ENCODE data around the gene SETD4. TPM values are rescaled to one million over a fixed set of nuclear protein-coding genes. Genes with fewer than 3 reads are reported as not detected.

SETD4 gene
- total and polyA plus RNA-seq, 2 of the 8 experiments (the other 6 are each of a cell fraction or from before 2014, with no cell fraction given): 20.1 to 46.6 TPM

DNA sequence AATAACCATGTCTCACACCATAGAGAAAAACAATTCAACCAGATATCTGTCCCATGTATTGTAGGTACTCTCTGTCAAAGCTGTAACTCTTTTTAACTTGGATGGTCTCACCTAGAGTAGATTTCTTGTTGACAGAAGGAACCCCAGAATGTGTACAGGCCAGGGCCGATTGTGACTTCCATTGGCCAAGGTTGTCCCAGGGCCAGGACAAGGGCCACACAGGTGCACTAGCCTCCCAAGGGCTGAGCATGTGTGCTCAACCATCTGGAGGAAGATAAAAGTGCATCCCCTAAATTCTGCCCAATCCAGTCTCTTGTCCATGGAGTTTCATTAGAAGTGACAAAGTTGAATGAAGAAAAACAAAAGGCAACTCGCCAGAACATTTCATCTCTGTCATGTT, 51.8 kb downstream of the SETD4 start:
- Histone ChIP-seq H3K4me2 (ENCODE audit: insufficient read depth in 1 of 2, low read depth in 2 of 2, low read length in 2 of 2) (no peak overlapping the region), H3K27me3 (replicated peaks in 1 of 4; ENCODE audit: control insufficient read depth in 3 of 4, extremely low read depth in 1 of 4, insufficient read depth in 3 of 4, low read length in 3 of 4) (no peaks in the 10 kb centered on the region), H3K79me1 (ENCODE audit: low read depth, low read length) (no peaks in the 10 kb centered on the region; the same call in 1 of the 2 replicates), H4K91ac (replicated peaks; ENCODE audit: insufficient read length, low read length) (no peak overlapping the region), H2BK120ac (replicated peaks; ENCODE audit: low read depth, low read length) (no peak overlapping the region), H2BK15ac (ENCODE audit: low read length) (no peak overlapping the region), H3K4me3 (ENCODE audit: extremely low read depth in 1 of 4, insufficient read depth in 2 of 4, low read depth in 3 of 4, low read length in 4 of 4) (no peak overlapping the region), H4K20me1 (replicated peaks in 1 of 2; ENCODE audit: control insufficient read depth in 1 of 2, insufficient read depth in 2 of 2, low read length in 2 of 2) (no peaks in the 10 kb centered on the region), H2BK20ac (ENCODE audit: low read length) (no peak overlapping the region), H3K9ac (replicated peaks in 1 of 4; ENCODE audit: extremely low read depth in 1 of 4, low read depth in 3 of 4, low read length in 3 of 4) (no peak overlapping the region), H3K36me3 (ENCODE audit: control insufficient read depth in 2 of 4, insufficient read depth in 4 of 4, low read length in 3 of 4) (no peaks in the 10 kb centered on the region), H2AFZ (ENCODE audit: low read length) (no peak overlapping the region), H4K5ac (ENCODE audit: insufficient read length, low read depth, low read length) (no peak overlapping the region), H3K4ac (replicated peaks; ENCODE audit: insufficient read length, low read depth, low read length) (no peak overlapping the region), H4K8ac (ENCODE audit: extremely low read depth, insufficient read depth, low read length) (no peak overlapping the region), H2BK5ac (ENCODE audit: low read depth, low read length) (no peak overlapping the region), H3K18ac (ENCODE audit: extremely low read depth, low read length) (no peak overlapping the region), H3K9me3 (ENCODE audit: insufficient read depth in 2 of 2, low read depth in 1 of 2, low read length in 1 of 2) (peaks cover 0 to 2% of the 10 kb centered on the region in 2 experiments; a peak in 1 of 4 replicates), H3K79me2 (ENCODE audit: control insufficient read depth in 1 of 2, insufficient read depth in 2 of 2, low read length in 2 of 2) (no peaks in the 10 kb centered on the region), H3K14ac (ENCODE audit: insufficient read length) (no peak overlapping the region), H2BK12ac (ENCODE audit: low read depth, low read length) (no peak overlapping the region), H3K23ac (ENCODE audit: insufficient read length) (no peak overlapping the region), H3K23me2 (ENCODE audit: low read depth, low read length) (no peaks in the 10 kb centered on the region; the same call in 1 of the 2 replicates), H3K27ac (ENCODE audit: low read depth, low read length) (no peak overlapping the region), H2AK5ac (ENCODE audit: low read depth, low read length) (no peak overlapping the region), H3K56ac (replicated peaks; ENCODE audit: insufficient read length, low read depth, low read length) (no peak overlapping the region), H3K4me1 (replicated peaks in 1 of 4; ENCODE audit: control insufficient read depth in 3 of 4, insufficient read depth in 4 of 4, low read length in 3 of 4) (no peaks in the 10 kb centered on the region)
- CTCF ChIA-PET (ENCODE audit: partially characterized antibody): no interaction called here
- no peak for TF ChIP-seq JUND (IDR thresholded peaks at IDR 0.05; ENCODE audit: low read length)
- no peak for TF ChIP-seq TAF7 (optimal IDR thresholded peaks at IDR 0.05; ENCODE audit: borderline replicate concordance, low read depth, low read length)
- no peak for TF ChIP-seq SIRT6 (IDR thresholded peaks at IDR 0.05; ENCODE audit: low read length)
- TF ChIP-seq TAF1 (IDR thresholded peaks at IDR 0.05; ENCODE audit: low read depth, low read length): no peak
- TF ChIP-seq HDAC2 (IDR thresholded peaks at IDR 0.05; ENCODE audit: borderline replicate concordance in 1 of 2, low read depth in 2 of 2, low read length in 2 of 2): no peak
- no peak for TF ChIP-seq EP300 (IDR thresholded peaks at IDR 0.05; ENCODE audit: borderline replicate concordance in 1 of 2, low read depth in 2 of 2, low read length in 2 of 2)
- TF ChIP-seq SP2 (IDR thresholded peaks at IDR 0.05; ENCODE audit: low read length): no peak
- TF ChIP-seq MAFK (IDR thresholded peaks at IDR 0.05; ENCODE audit: low read depth, low read length): no peak
- no peak for TF ChIP-seq YY1 (IDR thresholded peaks at IDR 0.05; ENCODE audit: low read depth, low read length)
- TF ChIP-seq KDM1A (IDR thresholded peaks at IDR 0.05; ENCODE audit: borderline replicate concordance, low read length): no peak
- no peak for TF ChIP-seq SIX5 (IDR thresholded peaks at IDR 0.05; ENCODE audit: low read depth, low read length)
- TF ChIP-seq RNF2 (IDR thresholded peaks at IDR 0.05; ENCODE audit: borderline replicate concordance, low read depth, low read length, missing control alignments, poor library complexity, severe bottlenecking): no peak
- POLR2A ChIA-PET (ENCODE audit: partially characterized antibody): no interaction called here
- FAIRE-seq (no peak), DNase-seq (ENCODE audit: low read depth in 1 of 2, low spot score in 2 of 2) (no peak)
- WGBS, 2 experiments (ENCODE audit: extremely low coverage in 1 of 2, insufficient coverage in 1 of 2, insufficient read length in 1 of 2, insufficient replicate concordance in 2 of 2, low coverage in 1 of 2, low lambda C conversion rate in 2 of 2, missing lambda C conversion rate in 1 of 2): 91% methylated on average over 2 of the region's 2 CpGs; no CpG with 5 or more reads in 1 of the 2 experiments
